ENCODE results near the gene SH3BGRL2.

SH3BGRL2 gene

GRCh38 chr6:79646006-79646405, 14.9 kb downstream of the SH3BGRL2 start:
- H3K4me3 ChIP-seq (replicated peaks in 1 of 2; ENCODE audit: low read depth in 2 of 2, low read length in 2 of 2): no peak overlapping the region
- DNase-seq (ENCODE audit: low read depth in 2 of 2): no peak
- TF ChIP-seq, protein P1, sequence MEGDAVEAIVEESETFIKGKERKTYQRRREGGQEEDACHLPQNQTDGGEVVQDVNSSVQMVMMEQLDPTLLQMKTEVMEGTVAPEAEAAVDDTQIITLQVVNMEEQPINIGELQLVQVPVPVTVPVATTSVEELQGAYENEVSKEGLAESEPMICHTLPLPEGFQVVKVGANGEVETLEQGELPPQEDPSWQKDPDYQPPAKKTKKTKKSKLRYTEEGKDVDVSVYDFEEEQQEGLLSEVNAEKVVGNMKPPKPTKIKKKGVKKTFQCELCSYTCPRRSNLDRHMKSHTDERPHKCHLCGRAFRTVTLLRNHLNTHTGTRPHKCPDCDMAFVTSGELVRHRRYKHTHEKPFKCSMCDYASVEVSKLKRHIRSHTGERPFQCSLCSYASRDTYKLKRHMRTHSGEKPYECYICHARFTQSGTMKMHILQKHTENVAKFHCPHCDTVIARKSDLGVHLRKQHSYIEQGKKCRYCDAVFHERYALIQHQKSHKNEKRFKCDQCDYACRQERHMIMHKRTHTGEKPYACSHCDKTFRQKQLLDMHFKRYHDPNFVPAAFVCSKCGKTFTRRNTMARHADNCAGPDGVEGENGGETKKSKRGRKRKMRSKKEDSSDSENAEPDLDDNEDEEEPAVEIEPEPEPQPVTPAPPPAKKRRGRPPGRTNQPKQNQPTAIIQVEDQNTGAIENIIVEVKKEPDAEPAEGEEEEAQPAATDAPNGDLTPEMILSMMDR (IDR thresholded peaks at IDR 0.05; ENCODE audit: low read depth, low read length): no peak

- H3K4me3 ChIP-seq (replicated peaks in 1 of 2; ENCODE audit: low read depth in 2 of 2, low read length in 2 of 2): no peak overlapping the region
- DNase-seq (ENCODE audit: low read depth in 2 of 2): no peak
- TF ChIP-seq, protein P1 (IDR thresholded peaks at IDR 0.05; ENCODE audit: low read depth, low read length): no peak
These were observed 15.4 kb downstream of the SH3BGRL2 start for GRCh38 chr6:79646561-79646960.

DNA sequence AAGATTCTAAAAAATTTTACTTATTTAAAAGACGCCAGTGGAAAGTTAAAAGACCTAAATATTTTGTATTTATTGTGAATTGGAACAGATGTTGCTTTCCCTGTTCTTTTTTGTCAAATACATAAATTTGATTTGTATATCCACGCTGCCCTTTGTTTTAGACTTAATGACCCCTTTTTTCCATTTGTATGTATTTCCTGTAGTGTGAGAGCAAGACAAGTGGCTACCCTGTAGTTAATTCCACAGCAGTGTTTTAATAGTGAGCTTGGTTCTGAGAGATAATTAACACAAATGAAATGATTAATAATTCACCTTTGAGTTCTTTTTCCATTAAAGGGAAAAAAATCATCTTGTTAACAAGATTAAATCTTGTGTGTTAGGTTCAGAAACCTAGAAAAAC, 16.6 kb downstream of the SH3BGRL2 start:
- TF ChIP-seq, protein P1 (IDR thresholded peaks at IDR 0.05; ENCODE audit: low read depth, low read length): no peak
- no peak overlapping the region for H3K4me3 ChIP-seq (replicated peaks in 1 of 2; ENCODE audit: low read depth in 2 of 2, low read length in 2 of 2)
- DNase-seq (ENCODE audit: low read depth in 2 of 2): no peak

DNA sequence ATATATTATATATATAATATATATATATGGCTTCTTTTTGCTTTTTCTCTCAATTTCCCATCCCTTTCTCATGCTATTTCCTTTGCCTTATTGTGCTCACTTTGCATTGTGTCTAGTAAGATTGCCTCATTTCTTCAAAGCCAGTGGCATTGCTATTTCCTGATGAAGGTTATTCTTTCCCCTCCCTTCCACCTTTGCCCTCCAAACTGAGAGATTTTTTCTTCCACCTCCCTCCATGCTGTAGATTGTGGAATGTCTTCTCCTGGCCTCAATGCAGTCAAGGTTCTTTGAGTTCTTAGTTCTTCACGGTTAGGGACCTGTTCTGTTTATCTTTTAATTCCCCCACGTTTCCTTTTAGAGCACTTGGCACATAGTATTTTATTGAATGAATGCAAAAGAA, 17.2 kb downstream of the SH3BGRL2 start:
- TF ChIP-seq, protein P1 (IDR thresholded peaks at IDR 0.05; ENCODE audit: low read depth, low read length): no peak
- no peak overlapping the region for H3K4me3 ChIP-seq (replicated peaks in 1 of 2; ENCODE audit: low read depth in 2 of 2, low read length in 2 of 2)
- no peak for DNase-seq (ENCODE audit: low read depth in 2 of 2)

- TF ChIP-seq, protein P1 (IDR thresholded peaks at IDR 0.05; ENCODE audit: low read depth, low read length): no peak
- no peak overlapping the region for H3K4me3 ChIP-seq (replicated peaks in 1 of 2; ENCODE audit: low read depth in 2 of 2, low read length in 2 of 2)
- DNase-seq (ENCODE audit: low read depth in 2 of 2): no peak
These were observed 17.9 kb downstream of the SH3BGRL2 start for GRCh38 chr6:79649016-79649415.

DNA sequence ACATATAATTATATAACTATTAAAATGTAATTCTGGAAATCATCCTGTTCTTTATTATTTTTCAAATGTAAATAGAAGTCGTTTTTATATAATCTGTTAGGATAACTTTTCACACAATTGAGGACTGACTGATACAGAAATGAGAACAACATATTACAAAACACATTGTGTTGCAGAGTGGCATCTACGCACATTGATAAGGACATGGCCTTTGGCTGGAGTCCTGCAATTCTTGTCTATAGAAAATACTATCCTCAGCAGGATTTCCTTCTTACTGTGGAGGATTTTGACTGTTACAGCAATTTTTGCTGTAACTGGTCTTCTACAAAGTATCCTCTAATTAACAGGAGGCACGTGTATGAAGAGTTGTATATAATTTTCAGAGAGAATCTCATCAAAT, 19.8 kb downstream of the SH3BGRL2 start:
- TF ChIP-seq, protein P1 (IDR thresholded peaks at IDR 0.05; ENCODE audit: low read depth, low read length): no peak
- DNase-seq (ENCODE audit: low read depth in 2 of 2): no peak

GRCh38 chr6:79656134-79656533, 25.0 kb downstream of the SH3BGRL2 start:
- TF ChIP-seq, protein P1 (IDR thresholded peaks at IDR 0.05; ENCODE audit: low read depth, low read length): no peak
- DNase-seq (ENCODE audit: low read depth in 2 of 2): no peak
- H3K4me3 ChIP-seq (replicated peaks in 1 of 2; ENCODE audit: low read depth in 2 of 2, low read length in 2 of 2): no peak overlapping the region

More for the DNA sequence above, 19.8 kb downstream of the SH3BGRL2 start:
- no peak overlapping the region for H3K4me3 ChIP-seq (replicated peaks in 1 of 2; ENCODE audit: low read depth in 2 of 2, low read length in 2 of 2)
